Measurements from ENCODE around the gene CLIC4.
A peak's percentile ranks its signal among the peaks of the same experiment; 100 is the strongest.

CLIC4 gene

DNA sequence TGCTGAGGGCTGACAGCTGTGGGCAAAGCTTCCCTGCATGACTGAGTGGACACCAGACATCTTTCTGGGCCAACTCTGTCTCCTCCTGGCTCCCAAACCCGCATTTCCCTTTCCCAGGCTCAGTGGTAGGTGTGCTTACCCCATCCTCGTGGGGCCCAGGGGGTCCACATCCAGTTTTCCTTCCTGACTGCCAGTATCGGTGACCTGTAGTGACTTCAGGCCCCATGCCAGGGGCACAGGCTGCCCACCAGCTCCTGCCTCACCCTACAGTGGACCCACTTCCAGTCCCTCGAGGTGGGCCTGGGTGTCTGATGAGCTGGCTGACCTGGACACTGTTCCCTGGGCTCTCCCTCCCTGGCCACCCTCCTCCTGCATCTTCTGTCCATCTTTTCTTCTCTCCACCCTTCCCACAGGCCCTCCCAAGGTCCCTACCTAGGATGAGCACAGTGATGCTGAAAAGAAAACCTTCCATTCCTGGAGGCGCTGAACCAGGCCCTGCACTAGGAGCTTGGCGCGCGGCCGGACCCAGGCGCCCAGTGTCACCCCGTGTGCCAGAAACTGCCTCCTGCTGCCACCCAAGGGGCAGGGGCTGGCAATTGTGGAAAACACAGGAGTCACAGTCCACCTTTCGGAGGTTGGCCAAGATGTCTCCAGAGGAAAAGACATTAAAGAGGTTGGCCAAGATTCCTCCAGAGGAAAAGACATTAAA lies 117.7 kb downstream of the CLIC4 start:
- DNase-seq, result no peak

DNA sequence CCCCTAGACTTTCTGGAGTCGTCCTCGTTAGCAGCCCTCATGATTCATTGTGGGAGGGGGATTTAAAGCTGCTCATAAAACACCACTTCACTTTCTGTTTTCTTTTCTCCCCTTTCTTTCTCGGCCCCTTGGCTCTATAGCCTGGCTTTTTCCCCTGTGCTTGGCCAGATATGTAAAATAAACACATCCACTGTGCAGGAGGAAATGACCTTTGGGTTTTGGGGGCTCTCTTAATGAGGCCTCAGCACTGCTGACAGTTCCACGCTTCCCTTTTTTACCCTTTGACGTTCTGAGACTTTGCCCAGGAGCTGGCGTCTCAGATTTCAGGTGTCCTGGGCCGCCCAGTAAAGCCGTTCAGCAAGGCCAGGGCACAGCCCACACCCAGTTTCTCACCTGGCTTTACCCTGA lies 119.1 kb downstream of the CLIC4 start:
- no peak for DNase-seq

DNA sequence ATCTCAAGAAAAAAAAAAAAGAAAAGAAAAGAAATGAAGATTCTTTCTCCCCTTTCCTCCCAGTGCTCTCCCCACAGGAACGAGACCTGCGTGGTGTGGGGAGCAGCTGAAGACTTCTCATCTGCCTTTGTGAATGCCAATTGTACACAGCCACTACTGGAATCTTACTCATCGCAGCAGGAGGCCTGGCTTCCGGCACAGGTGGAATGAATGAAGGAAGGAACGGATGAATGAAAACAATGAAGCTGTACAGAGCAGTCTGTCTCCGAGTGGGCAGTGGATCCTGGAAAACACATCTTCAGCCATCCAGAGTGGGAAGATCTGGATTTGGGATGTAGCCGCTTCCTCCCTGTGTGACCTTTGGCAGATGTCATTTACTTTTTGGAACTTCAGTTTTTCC lies 119.9 kb downstream of the CLIC4 start:
- no peak for DNase-seq

DNA sequence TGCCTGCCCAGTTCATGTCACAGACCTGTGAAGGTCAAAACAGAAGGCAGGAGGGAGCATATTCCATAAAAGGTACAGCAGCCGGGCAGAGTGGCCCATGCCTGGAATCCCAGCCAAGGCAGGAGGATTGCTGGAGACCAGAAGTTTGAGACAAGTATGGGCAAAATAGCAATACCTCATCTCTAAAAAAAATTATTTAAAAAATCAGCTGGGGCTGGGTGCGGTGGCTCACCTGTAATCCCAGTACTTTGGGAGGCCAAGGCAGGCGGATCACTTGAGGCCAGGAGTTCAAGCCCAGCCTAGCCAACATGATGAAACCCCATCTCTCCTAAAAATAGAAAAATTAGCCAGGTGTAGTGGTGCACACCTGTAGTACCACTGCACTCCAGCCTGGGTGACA lies 120.3 kb downstream of the CLIC4 start:
- DNase-seq, result no peak

DNA sequence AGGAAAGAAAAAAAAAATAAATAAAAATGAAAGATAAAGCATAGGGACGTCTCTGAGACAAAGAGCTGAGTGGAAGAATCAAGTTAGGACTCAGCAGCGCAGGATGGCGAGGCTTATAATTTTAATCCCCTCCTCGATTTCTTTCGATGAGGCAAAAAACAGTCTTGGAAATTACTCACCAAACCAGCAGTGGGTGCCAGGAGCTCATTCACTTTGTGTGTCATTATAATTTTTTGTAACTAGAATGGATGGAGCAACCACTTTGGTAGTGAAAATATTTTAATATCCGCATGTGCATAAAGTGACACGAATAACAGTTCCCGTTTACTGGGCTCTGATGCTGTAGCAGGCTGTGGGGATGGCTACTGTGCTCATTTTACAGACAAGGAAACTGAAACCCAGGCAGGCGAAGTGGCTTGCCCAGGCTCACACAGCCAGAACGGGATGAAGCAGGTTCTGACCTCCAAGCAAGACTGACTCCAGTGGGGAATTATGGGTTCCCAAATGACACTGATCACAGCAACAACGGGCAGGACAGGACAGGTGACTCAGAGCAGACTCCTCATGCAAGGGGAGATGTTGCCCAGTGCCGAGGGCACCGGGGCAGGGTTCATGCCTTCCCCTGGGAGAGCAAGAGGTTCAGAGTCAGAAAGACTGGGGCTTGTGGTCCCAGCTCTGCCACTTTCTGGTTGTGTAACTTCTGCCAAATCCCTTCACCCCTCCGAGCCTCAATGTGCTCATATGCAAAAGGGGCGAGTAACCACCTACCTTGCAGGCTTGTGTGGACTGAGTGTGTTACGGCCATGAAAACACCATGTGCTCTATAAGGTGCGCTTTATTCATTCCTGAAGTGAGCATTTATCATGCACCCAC lies 121.2 kb downstream of the CLIC4 start:
- DNase-seq, result no peak

DNA sequence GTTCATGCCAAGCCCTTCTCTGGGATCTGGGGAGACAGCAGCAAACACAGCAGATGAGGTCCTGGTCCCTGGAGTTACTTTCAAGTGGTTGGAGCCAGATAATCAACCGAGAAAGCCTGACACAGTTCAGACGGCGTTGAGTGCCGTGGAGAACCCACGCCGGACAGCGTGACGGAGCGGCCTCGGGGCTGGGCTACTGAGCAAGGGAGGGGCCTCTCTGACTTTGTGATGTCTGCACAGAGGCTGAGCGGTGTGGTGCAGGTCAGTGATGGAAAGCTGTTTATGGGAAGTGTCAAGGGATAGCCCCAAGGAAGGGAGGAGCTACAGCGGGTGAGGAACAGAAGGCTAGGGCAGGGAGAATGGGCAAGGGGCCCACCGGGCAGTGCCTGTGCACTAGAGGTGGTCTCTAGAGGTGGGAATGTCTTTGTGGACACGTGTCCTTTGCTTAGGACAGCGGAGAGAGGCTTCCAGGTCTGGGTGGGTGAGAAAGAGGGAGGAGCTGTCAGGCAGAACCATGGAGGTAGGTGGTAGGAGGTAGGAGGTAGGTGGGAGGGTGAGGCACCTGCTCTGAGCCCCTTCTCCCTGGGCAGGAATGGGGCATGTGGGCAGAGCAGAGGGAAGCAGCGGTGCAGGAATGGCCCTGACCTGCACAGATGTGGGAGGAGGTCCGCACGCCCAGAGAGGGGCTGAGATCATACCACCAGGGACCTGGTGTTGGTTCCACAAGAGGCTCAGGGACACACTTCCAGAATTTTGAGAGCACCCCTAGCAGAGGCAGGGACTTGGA lies 122.0 kb downstream of the CLIC4 start:
- no peak for DNase-seq

DNA sequence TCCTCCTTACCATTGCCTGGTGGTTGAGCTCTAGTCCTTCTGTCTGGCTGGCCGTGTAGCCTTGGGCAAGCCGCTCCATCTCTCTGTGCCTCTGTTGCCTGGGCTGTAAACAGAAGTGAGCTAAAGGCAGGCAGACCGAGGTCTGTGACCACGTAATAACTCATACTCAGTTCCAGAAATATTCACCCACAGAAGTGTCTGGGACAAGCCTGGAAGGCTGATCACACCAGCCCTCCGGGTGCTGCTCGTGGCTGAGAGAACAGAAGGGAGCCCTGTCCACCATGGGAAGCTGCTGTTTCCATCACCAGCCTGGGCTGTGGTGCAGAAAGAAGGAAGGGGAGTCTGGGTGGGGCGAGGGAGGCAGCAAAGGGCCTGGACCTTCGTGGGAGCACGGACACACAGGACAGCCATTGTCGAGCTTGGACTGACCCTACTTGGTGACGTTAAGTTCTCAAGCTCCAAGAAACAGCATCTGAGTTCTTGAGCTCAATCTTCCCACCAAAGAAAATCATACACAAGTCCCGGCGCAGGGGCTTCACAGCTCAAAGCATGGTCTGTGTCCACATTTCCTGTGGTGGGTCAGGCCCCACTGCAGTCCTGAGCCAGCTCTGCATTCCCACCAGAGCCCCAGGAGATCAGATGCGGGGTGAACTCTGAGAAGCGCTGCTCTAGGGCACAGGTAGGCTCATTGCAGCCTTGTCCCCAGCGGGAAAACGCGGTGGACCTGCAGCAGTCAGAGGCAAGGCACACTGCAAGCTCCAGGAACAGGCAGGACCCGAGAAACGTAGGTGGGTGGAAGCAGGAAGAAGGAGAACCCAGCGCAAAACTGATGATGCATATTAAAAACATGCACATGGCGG lies 123.0 kb downstream of the CLIC4 start:
- DNase-seq, result no peak

DNA sequence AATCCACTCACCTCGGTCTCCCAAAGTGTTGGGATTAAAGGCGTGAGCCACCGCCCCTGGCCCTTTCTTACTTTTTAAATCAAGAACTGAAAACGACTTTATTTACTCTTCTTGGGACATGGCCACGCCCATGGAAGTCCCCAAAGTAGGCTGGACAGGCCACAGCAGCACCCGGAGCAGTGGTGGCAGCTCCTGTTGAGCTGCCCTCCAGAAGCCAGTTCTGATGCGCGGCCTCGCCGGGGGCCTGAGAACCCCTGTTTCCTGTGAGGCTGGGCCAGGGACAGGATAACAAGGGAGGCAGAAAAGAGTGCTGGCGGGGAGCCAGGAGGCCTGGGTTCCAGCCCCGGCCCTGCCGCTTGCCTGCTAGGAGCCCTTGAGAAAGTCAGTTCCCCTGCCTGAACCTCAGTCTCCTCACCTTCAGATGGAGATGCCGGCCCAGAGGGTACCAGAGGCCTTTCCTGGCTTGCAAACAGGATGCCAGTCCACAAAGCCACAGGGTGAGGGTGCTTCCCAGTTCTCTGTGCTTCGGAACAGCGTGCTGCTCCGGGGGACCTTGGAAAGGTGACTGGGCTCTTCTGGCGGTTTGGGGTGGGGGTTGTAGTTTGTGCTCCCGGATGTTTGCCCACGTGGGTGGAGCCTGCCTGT lies 125.4 kb downstream of the CLIC4 start:
- DNase-seq, result peak in 1 of 2 experiments; percentile 3

DNA sequence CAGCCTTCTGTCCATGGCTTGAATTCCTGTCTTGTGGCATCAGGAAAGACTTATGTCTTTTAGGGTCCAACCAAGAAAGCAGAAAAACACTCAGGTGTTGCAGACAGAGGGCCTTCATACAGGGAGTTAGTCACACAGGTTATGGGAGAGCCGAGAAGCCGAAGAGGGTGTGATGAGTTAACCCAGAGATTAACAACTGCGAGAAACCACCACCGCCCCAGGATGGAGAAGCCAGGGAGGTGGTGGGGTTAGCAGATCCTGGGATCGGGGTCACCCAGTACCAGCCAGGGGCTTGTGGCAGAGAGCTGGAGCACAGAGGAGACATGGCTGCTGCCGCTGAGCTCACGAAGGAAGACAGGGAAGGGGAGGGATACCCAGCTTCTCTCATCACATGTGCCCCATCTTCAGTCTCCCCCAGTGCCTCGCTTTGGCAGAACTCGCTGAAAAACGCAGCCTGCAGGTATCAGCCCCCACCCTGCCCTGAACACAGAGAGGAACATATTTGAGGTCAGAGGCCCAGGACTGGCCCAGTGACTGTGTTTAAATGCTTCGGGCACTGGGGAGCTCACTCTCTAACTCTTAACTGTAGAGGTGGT lies 126.2 kb downstream of the CLIC4 start:
- DNase-seq, result no peak

DNA sequence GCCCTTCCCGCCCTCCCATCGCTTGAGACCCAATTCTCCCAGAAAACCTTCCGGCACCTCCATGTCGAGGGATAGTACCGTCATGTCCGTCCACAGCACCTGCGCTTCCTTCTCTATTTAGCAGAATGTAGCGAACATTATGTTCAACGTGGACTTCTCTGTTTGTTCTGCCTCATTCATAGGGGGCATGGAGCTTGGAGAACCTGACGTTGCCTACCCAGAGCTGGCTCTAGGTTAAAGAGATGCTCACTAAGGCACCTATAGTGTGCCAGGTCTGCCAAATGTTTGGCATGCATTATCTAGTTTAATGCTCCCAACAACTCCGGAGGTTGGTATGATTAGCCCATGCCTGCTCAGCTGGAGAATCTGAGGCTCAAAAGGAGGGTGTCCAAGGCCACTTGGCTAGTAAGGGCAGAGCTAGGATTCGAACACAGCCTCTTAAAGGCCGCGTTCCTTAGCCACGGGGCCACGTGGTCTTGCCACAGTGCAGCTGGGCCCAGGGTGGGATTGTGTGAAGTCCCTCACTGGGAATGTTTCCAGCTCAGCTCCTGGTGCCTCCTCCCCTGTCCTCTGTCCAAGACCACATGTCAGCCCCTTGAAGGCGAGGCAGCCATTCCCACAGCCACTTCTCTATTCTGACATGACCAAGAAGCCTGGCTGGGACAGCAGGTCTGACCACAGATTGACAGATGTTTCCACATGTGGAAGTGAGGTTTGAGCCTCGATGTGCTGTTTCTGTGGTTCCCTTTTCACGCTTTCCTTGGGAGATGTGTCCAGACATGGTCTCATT lies 127.0 kb downstream of the CLIC4 start:
- no peak for DNase-seq

DNA sequence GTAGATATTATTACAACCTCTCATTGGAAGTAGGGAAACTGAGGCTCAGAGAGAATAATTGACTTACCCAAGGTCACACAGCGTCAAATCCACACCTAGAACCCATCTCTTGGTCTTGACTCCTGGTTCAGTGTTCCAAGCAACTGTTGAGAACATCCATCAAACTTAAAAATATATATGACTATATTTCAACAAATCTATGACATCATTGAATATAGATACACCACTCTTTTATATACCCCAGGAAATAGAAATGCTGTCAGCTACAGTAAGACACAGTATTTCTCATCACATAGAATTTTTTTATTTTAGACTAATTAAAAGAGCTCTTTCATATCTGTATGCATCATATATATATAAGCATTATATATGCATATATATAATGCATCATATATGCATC lies 127.9 kb downstream of the CLIC4 start:
- DNase-seq, result no peak

DNA sequence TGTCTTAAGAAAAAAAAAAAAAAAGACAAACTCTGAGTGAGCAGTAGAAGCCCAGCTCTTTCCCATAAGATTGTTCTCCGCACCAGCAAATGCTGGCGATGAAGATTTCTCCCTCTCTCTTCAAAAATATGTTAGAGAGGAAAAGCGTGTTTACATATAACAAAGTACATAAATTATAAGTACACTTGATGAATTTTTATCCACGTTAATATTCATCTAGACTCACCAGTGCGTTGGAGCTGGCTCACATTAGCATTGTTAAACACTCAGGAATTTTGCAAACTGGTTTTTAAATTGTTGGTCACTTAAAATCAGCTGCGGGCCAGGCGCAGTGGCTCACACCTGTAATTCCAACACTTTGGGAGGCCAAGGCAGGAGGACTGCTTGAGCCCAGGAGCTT lies 128.8 kb downstream of the CLIC4 start:
- no peak for DNase-seq

DNA sequence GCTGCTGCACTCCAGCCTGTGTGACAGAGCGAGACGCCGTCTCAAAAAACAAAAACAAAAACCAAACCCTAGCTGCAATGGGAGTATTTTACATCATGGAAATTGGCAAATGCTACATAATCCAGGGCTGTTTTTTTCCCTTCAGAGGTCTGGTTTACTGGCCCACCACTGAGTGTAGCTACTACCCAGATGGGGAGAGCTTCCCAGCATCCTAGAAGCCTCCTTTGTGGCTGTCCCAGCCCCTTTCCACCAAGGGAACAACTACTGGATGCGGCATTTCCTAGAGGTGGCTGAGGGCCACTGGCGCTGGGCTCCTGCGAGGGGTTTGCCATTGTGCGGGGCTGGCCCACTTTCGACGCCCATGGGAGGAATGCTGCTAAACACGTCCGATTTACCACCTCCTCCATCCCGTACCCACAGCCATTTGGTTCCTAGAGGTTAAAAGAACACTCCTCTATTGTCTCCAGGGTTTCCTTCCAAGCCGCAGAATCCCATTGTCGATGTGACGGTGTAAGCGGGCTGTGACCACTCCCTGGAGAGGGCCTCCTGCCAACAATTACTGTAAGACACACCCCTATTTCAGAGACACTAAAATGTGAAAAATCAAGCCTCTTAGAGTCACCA lies 129.5 kb downstream of the CLIC4 start:
- no peak for DNase-seq

DNA sequence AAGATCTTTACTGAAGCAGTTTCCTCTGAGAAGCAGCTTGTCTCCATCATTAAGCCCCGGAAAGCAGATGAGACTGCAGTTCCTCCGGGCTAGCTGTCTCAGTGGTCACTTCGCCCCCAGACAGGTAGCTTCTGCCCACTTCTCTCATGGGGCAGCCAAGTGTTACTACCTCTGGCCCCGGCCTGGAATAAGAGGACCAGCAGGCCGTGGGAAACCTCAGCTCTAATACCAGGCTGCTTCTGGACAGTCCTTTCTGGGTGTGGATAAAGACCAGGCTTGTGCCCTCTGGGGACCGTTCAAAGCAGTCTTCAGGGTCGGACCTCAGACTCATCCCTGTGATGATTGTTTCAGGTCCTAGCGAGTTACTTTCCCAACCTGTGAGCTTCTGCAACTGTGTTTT lies 130.0 kb downstream of the CLIC4 start:
- no peak for DNase-seq

DNA sequence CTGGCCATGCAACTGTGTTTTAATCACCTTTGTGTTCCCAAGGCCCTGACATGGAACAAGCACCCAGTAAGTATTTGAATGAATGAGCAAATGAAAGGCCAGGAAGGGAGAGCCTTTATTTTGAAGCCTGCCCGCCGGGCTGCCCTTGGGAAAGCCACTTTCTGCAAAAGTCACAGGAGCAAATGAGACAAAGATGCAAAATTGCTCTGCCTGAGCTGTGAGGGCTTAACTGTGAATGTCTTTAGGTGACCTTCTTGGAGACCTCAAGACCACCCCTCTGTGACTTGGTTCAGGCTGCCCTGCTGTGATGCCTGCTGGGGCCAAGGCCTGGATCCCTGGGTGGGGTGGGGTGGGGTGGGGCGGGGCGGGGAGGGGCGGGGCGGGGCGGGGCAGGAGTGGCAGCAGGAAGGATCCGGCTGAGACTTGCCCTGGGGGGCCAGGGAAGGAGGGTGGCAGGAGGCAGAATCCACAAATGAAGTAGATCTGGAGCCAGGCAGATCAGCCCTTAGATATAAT lies 130.8 kb downstream of the CLIC4 start:
- DNase-seq, result no peak

DNA sequence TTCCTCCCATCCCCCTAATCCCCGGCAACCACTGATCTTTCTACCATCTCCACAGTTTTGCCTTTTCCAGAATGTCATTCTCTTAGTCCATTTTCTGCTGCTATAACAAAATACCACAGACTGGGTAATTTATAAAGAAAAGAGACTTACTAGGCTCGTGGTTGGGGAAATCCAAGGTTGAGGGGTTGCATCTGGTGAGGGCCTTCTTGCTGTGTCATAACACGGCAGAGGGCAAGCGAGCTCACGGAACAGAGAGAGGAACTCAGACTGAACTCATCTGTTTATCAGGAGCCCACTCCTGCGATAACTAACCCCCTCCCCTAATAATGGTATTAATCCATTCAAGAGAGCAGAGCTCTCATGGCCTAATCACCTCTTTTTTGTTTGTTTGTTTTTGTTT lies 132.8 kb downstream of the CLIC4 start:
- no peak for DNase-seq

DNA sequence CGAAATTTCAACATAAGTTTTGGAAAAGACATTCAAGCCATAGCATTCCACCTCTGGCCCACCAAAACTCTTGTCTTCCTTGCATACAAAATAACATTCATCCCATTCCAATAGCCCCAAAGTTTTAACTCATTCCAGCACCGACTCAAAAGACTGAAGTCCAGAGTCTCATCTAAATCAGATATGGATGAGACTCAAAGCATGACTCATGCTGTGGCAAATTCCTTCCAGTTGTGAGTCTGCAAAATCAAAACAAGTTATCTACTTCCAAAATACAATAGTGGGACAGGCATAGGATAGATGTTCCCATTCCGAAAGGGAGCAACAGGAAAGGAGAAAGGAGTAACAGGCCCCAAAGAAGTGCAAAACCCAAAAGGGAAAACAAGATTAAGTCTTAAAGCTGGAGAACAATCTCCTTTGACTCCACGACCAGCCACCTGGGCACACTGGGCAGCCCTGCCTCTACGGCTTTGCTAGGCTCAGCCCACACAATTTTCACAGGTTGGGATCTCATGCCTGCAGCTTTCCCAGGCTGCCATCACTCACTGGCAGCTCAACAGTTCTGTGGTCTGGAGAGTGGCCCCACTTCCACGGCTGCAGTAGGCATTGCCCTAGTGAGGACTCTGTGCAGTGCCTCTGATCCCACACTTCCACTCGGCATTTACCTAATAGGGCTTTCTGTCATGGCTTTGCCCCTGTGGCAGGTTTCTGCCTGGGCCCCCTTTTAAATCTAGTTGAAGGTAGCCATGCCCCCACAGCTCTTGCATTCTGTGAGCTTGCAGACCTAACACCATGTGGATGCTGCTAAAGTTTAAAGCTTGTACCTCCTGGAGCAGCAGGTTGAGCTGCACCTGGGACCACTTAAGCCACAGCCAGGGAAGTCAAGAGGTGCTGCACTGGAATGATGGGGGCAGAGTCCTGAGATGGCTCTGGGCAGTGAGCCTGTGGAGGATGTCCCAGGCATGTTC lies 133.8 kb downstream of the CLIC4 start:
- no peak for DNase-seq

DNA sequence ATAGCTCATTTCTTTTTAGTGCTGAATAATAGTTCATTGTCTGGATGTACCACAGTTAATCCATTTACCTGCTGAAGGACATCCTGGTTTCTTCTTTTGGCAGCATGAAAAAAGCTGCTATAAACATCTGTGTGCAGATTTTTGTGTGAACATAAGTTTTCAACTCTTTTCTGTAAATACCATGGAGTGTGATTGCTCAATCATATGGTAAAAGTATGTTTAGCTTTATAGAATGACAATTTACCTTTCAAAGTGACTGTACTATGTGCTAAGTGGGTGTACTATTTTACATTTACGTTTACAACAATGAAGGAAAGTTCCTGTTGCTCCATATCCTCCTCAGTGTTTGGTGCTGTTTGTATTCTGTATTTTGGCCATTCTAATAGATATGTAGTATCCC lies 135.8 kb downstream of the CLIC4 start:
- no peak for DNase-seq

DNA sequence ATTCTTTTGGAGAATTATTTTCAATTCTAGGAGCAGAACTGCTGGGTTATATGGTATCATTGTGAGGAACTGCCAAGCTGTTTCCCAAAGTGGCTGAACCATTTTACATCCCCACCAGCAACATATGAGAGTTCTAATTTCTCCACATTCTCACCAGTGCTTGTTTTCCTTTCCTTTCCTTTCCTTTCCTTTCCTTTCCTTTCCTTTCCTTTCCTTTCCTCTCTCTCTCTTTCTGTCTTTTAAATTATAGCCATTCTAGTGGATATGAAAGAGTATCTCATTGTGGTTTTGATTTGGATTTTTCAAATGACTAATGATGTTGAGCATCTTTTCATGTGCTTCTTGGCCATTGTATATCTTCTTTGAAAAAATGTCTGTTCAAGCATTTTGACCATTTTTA lies 139.5 kb downstream of the CLIC4 start:
- DNase-seq, result no peak
